ENCODE measurements around the gene PTX3. TPM values are rescaled to one million over a fixed set of nuclear protein-coding genes. Genes with fewer than 3 reads are reported as not detected.

Gene PTX3
- total and polyA plus RNA-seq, 2 of the 13 experiments (the other 11 are each of a cell fraction or from before 2014, with no cell fraction given): not detected

- no peak for TF ChIP-seq KDM2A (CRISPR knock-in tag; IDR thresholded peaks at IDR 0.05; ENCODE audit: borderline replicate concordance, low read depth)
- no peak for TF ChIP-seq GMEB1 (CRISPR knock-in tag; IDR thresholded peaks at IDR 0.05; ENCODE audit: borderline replicate concordance)
- TF ChIP-seq ZFP36L2 (CRISPR knock-in tag; IDR thresholded peaks at IDR 0.05): no peak
- no peak for TF ChIP-seq FLYWCH1 (CRISPR knock-in tag; IDR thresholded peaks at IDR 0.05)
Measured at GRCh38 chr3:157388976-157389375, 47.7 kb upstream of the PTX3 start (continued).

GRCh38 chr3:157390713-157391515 lies 45.7 kb upstream of the PTX3 start:
- DNase-seq (ENCODE audit: low spot score) (no peak), FAIRE-seq (no peak), ATAC-seq (no peak)
- intact Hi-C loops (cut with micrococcal nuclease; ENCODE audit: unreplicated experiment): no loop called here
- TF ChIP-seq CTCF (CRISPR knock-in tag; IDR thresholded peaks at IDR 0.05): no peak
- no peak for TF ChIP-seq HOMEZ (CRISPR knock-in tag; IDR thresholded peaks at IDR 0.05; ENCODE audit: low read depth)
- Histone ChIP-seq H3K27ac (ENCODE audit: extremely low read length, insufficient read depth, low read length) (no peak overlapping the region), H3K9ac (ENCODE audit: insufficient read depth, low read depth, low read length) (no peak overlapping the region), H3K4me1 (ENCODE audit: insufficient read depth, low read length) (no peaks in the 10 kb centered on the region), H3K9me3 (ENCODE audit: low read length) (no peaks in the 10 kb centered on the region), H3K4me2 (ENCODE audit: low read depth, low read length) (no peak overlapping the region), H3K27me3 (ENCODE audit: control insufficient read depth in 1 of 2, insufficient read depth in 2 of 2, low read length in 2 of 2) (no peaks in the 10 kb centered on the region; a peak in 1 of 5 replicates), H3K36me3 (replicated peaks in 1 of 2; ENCODE audit: control insufficient read depth in 1 of 2, insufficient read depth in 2 of 2, low read length in 2 of 2) (no peaks in the 10 kb centered on the region), H4K20me1 (ENCODE audit: insufficient read depth, low read length) (no peaks in the 10 kb centered on the region), H3K79me2 (ENCODE audit: insufficient read depth, low read length) (no peaks in the 10 kb centered on the region), H2AFZ (ENCODE audit: low read length) (no peak overlapping the region), H3K4me3 (replicated peaks in 1 of 3; ENCODE audit: insufficient read depth in 1 of 3, low read depth in 2 of 3, low read length in 3 of 3) (no peak overlapping the region)
- 15% methylated on average over 4 of the region's 9 CpGs for WGBS (ENCODE audit: low lambda C conversion rate)
- ChIA-PET POLR2A (no interaction called here), CTCF (ENCODE audit: low intra/inter-chr PET ratio, low total read pairs) (no interaction called here)
- in situ Hi-C loops (cut with HindIII; ENCODE audit: extremely low pct_ligation_motif_present, low pct_unique_long_range_greater_than_20kb): no loop called here
- BruUV-seq (replicated peaks): no TSS peak
